ENCODE data around the gene HIPK2.

DNA sequence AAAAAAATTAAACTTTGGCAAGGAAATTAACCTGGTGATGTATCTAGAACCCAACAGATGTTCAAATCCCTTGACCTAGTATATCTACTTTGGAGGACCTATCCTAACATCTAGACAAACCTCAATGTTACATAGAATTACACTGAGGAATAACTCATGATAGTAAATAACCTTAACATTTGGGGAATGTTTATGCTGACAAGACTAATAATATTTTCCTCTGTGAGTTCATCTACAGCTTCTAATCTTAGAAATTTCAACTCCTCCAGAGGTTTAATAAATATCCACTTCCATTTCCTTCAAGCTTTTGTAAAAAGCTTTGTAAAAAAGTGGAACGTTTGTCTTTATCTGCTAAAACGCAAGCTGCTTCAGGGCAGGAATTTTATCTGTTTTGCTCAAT lies 12.7 kb downstream of the HIPK2 start:
- no peak for TF ChIP-seq POLR2A (IDR thresholded peaks at IDR 0.05; ENCODE audit: low read length)
- TF ChIP-seq SMC3 (IDR thresholded peaks at IDR 0.05), result no peak
- TF ChIP-seq MAZ (IDR thresholded peaks at IDR 0.05; ENCODE audit: borderline replicate concordance, low read depth, low read length), result no peak
- TF ChIP-seq MAFK (IDR thresholded peaks at IDR 0.05; ENCODE audit: partially characterized antibody), result peak; percentile 79
- TF ChIP-seq, protein P1, sequence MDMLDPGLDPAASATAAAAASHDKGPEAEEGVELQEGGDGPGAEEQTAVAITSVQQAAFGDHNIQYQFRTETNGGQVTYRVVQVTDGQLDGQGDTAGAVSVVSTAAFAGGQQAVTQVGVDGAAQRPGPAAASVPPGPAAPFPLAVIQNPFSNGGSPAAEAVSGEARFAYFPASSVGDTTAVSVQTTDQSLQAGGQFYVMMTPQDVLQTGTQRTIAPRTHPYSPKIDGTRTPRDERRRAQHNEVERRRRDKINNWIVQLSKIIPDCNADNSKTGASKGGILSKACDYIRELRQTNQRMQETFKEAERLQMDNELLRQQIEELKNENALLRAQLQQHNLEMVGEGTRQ (IDR thresholded peaks at IDR 0.05), result no peak
- no peak for TF ChIP-seq RAD21 (conservative IDR thresholded peaks at IDR 0.05 in 1 of 2, IDR thresholded peaks at IDR 0.05 in 1 of 2)
- TF ChIP-seq, protein P2, sequence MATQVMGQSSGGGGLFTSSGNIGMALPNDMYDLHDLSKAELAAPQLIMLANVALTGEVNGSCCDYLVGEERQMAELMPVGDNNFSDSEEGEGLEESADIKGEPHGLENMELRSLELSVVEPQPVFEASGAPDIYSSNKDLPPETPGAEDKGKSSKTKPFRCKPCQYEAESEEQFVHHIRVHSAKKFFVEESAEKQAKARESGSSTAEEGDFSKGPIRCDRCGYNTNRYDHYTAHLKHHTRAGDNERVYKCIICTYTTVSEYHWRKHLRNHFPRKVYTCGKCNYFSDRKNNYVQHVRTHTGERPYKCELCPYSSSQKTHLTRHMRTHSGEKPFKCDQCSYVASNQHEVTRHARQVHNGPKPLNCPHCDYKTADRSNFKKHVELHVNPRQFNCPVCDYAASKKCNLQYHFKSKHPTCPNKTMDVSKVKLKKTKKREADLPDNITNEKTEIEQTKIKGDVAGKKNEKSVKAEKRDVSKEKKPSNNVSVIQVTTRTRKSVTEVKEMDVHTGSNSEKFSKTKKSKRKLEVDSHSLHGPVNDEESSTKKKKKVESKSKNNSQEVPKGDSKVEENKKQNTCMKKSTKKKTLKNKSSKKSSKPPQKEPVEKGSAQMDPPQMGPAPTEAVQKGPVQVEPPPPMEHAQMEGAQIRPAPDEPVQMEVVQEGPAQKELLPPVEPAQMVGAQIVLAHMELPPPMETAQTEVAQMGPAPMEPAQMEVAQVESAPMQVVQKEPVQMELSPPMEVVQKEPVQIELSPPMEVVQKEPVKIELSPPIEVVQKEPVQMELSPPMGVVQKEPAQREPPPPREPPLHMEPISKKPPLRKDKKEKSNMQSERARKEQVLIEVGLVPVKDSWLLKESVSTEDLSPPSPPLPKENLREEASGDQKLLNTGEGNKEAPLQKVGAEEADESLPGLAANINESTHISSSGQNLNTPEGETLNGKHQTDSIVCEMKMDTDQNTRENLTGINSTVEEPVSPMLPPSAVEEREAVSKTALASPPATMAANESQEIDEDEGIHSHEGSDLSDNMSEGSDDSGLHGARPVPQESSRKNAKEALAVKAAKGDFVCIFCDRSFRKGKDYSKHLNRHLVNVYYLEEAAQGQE (IDR thresholded peaks at IDR 0.05), result no peak
- TF ChIP-seq, protein P3, sequence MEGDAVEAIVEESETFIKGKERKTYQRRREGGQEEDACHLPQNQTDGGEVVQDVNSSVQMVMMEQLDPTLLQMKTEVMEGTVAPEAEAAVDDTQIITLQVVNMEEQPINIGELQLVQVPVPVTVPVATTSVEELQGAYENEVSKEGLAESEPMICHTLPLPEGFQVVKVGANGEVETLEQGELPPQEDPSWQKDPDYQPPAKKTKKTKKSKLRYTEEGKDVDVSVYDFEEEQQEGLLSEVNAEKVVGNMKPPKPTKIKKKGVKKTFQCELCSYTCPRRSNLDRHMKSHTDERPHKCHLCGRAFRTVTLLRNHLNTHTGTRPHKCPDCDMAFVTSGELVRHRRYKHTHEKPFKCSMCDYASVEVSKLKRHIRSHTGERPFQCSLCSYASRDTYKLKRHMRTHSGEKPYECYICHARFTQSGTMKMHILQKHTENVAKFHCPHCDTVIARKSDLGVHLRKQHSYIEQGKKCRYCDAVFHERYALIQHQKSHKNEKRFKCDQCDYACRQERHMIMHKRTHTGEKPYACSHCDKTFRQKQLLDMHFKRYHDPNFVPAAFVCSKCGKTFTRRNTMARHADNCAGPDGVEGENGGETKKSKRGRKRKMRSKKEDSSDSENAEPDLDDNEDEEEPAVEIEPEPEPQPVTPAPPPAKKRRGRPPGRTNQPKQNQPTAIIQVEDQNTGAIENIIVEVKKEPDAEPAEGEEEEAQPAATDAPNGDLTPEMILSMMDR (IDR thresholded peaks at IDR 0.05), result no peak
- TF ChIP-seq EHMT2 (IDR thresholded peaks at IDR 0.05; ENCODE audit: low read depth), result no peak

Measured in A549 (cell line).